NCI-H526 (cell line): ENCODE measurements around the gene MC5R.

Experiments used
- DNase-seq, 2 experiments: peaks; one replicate each; lab custom pipeline; 2025; lab: John Stamatoyannopoulos, UW

Gene MC5R

DNA sequence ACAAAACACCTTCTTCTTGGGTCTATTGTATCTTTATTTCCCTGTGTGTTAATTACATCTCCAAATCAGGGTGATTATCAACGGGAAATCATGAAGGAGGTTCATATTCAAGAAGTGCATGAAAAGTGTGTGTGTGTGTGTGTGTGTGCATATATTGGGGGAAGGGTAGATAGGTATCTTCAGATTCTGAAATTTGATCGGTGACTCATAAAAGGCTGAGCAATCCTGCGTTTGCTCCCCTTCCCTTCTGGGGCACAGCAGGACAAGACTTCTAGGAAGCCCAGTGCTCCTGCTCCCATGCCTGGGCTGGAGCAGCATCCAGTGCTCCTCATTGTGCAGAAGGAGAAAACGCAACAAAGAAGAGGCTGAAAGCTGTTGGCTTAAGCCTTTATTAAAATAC is 25.8 kb downstream of the MC5R start:
- DNase-seq, result no peak

DNA sequence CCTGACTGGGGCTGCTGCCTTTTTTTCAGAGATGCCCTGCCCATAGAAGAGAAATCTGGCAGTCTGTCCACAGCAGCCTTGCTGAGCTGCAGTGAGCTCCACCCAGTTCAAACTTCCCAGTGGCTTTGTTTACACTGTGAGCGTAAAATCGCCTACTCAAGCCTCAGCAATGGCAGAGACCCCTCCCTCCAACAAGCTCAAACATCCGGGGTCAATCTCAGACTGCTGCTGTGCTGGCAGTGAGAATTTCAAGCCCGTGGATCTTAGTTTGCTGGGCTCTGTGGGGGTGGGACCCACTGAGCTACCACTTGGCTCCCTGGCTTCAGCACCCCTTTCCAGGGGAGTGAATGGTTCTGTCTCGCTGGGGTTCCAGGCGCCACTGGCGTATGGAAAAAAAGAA is 38.9 kb downstream of the MC5R start:
- DNase-seq, result peak in 1 of 2 experiments; percentile 5

DNA sequence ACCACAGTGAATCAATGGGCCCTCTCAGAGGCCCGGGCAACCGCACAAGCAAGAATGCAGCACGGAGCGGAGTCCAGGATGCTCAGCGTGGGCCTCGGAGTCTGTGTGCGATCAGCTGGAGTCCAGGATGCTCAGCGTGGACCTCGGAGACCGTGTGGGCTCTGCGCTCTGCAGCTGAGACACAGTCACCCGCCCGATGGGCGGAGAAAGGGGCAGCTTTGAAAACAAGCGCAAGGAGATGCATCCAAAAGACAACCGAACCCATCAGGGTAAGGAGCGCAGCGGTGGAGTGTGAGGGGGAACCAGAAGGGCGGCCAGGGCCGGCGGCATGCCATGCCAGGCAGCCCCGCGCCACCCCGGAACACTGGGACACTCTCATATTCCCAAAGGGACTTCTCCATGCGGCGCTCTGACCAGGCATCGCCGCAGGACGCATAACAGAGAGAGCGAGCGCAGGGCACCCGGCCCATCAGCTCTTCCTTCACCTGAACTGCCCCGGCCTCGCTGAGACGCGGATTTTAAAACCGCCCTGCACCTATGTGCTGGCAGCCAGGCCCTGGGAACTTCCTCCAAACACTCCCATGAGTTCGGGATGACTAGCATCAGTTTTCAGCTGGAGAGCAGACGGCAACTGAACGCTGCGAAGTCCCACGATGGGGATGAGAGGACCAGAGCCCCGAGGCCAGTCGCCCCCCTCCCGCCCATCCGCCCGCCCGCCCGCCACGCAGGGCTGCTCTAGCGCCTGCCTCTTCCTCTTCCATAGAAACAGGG is 44.7 kb downstream of the MC5R start:
- DNase-seq, result peak in 1 of 2 experiments; percentile 16

DNA sequence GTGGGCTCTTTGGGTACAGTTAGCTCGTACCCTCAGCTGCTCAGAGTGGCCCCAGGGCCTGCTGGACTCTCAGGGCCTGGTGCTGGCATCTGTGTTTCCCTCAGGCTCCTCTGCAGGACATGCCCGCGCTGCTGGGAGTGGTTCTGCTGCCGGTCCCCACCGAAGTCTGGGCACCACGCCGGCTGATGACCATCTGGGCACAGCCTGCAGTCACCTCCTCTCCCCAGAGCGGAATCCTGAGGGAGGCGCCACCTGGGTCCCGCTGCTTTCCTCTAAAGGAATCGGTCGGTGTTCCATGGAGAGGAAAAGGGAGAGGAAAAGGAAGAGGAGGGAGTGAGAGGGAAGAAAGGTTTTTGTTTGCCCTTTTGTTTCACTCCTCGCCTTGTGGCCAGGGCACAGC is 47.8 kb downstream of the MC5R start:
- no peak for DNase-seq

DNA sequence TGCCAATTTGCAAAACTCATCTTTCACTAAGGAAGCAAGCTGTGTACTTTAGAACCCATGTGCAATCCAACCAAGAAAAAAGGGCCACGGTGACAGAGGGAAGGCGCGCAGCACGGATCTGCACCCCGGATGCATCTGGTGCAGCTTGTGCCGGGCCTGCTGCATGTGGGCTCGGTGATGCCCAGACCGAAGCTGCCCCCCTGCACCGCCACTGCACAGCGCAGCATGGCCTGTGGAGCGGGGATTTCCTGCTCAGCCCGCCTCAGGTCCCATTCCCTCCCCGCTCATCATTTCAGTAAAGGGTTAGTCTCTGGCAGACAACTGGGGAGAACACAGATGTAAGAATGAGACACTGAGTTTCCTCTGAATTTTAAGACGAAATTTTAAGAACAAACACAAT is 48.4 kb downstream of the MC5R start:
- DNase-seq, result no peak

DNA sequence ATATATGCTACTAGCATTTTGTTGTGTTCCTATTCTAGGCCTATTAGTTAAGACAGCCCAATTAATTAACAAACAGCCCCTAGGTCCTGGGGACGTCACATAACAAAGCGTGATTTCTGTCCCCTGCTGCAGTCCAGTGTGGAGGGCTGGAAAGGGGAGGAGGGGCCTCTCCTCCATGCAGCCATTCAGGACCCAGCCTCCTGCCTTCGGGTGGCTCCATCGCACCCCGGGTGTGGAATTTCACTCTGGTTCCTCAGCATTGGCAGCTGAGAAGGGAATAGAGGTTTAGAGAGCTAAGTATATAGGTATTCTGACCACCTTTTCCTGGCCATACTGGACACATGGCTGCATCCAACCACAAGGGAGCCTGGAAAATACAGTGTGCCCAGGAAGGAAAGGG is 49.0 kb downstream of the MC5R start:
- DNase-seq, result no peak

DNA sequence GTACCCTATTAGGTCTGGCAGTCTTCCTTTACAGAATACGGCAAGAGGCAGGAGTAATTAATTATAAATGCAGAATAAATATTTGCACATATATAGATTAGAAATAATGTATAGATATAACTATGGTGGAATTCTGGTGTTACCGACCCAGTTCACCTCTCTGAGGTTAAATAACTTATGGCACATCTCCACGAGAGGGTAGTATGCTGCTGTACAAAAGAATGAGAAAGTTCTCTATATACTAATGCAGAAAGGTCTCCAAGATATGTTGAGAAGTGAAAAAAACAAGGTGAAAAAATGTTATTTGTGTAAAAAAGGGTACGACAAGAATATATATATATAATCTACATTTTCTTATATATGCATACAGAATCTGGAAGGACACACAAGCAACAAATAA is 50.6 kb downstream of the MC5R start:
- no peak for DNase-seq
